Smooth muscle cell (in vitro differentiated cells): ENCODE results near the gene ZFAND3. TPM values are rescaled to one million over a fixed set of nuclear protein-coding genes. Genes with fewer than 3 reads are reported as not detected.
"Not testable (repeated sequence)": the region's sequence is repeated elsewhere in the genome, so short reads cannot be mapped to it uniquely, and the experiment has no call there.

ENCODE experiments used
- DNase-seq: peaks from one replicate; lab custom pipeline; 2025; ENCODE audit not compliant: unreplicated experiment; lab: John Stamatoyannopoulos, UW
- H2AFZ ChIP-seq: fragments of 200-600 bp; sonication (generic); 2 replicates; pipeline ENCODE4 v1.6.0; 2016; ENCODE audit warnings: antibody characterized with exemption, low read depth, mild to moderate bottlenecking
- H3F3A ChIP-seq: fragments of 200-600 bp; sonication (generic); 2 replicates; pipeline ENCODE4 v1.6.0; 2017; ENCODE audit warnings: antibody characterized with exemption, low read depth
- H3K27ac ChIP-seq: fragments of 200-600 bp; sonication (generic); 2 replicates; pipeline ENCODE4 v1.5.1; 2016; ENCODE audit warnings: low read depth, mild to moderate bottlenecking
- H3K27me3 ChIP-seq: fragments of 200-600 bp; sonication (generic); 2 replicates; pipeline ENCODE4 v1.6.1; 2016; ENCODE audit warnings: low read depth, mild to moderate bottlenecking
- H3K36me3 ChIP-seq: fragments of 200-600 bp; sonication (generic); 2 replicates; pipeline ENCODE4 v1.5.1; 2016; ENCODE audit warnings: low read depth
- H3K4me1 ChIP-seq: fragments of 200-600 bp; sonication (generic); 2 replicates; pipeline ENCODE4 v1.5.1; 2016; ENCODE audit warnings: low read depth
- H3K4me2 ChIP-seq: fragments of 200-600 bp; sonication (generic); 2 replicates; pipeline ENCODE4 v1.6.0; 2016; ENCODE audit warnings: mild to moderate bottlenecking
- H3K4me3 ChIP-seq: fragments of 200-600 bp; sonication (generic); 2 replicates; pipeline ENCODE4 v1.5.1; 2016; ENCODE audit warnings: mild to moderate bottlenecking
- H3K79me2 ChIP-seq: fragments of 200-600 bp; sonication (generic); 2 replicates; pipeline ENCODE4 v1.6.0; 2016; ENCODE audit warnings: low read depth, mild to moderate bottlenecking
- H3K9ac ChIP-seq: fragments of 200-600 bp; sonication (generic); 2 replicates; pipeline ENCODE4 v1.6.0; 2016; ENCODE audit warnings: low read depth
- H3K9me3 ChIP-seq: fragments of 200-600 bp; sonication (generic); replicated peaks from 2 replicates; pipeline ENCODE4 v1.5.1; 2016; ENCODE audit warnings: low read depth
- H4K20me1 ChIP-seq: fragments of 200-600 bp; sonication (generic); 2 replicates; pipeline ENCODE4 v1.6.0; 2016; ENCODE audit warnings: low read depth
- CTCF ChIP-seq: fragments of 200-600 bp; sonication (generic); IDR thresholded peaks from 2 replicates; pipeline ENCODE4 v1.5.1; 2017; ENCODE audit warnings: borderline replicate concordance, mild to moderate bottlenecking, antibody characterized with exemption; ENCODE audit not compliant: insufficient read depth, poor library complexity, severe bottlenecking
- WGBS: methylation state at CpG from one replicate; pipeline ENCODE4 v1.1.7; 2016; ENCODE audit warnings: low lambda C conversion rate; 5-methylcytosine and 5-hydroxymethylcytosine counted together
- polyA plus RNA-seq: library from polyadenylated mRNA; unstranded; fragments of >200 nt; fragmentation: Nextera tagmentation; extraction: Ambion mirVana; gene quantifications from 2 replicates; pipeline ENCODE4 v1.2.1, GENCODE V29; 2016
- total RNA-seq: library from RNA; depleted of rRNA; stranded (reverse); fragments of >200 nt; gene quantifications from 2 replicates; pipeline ENCODE4 v1.2.3, GENCODE V29; 2014

Gene ZFAND3
- total and polyA plus RNA-seq, 2 experiments from 2014 or later = 27.6 to 40.5 TPM

GRCh38 chr6:37947468-37947867, 127.9 kb downstream of the ZFAND3 start:
- TF ChIP-seq CTCF = no peak
- Histone ChIP-seq H2AFZ (no peak overlapping the region), H3K36me3 (no peaks in the 10 kb centered on the region), H4K20me1 (peaks cover 100% of the 10 kb centered on the region), H3F3A (no peaks in the 10 kb centered on the region), H3K4me1 (peaks cover 3% of the 10 kb centered on the region), H3K27me3 (no peaks in the 10 kb centered on the region), H3K4me3 (no peak overlapping the region), H3K4me2 (no peak overlapping the region), H3K9me3 (no peaks in the 10 kb centered on the region), H3K79me2 (peaks cover 98% of the 10 kb centered on the region), H3K27ac (no peak overlapping the region), H3K9ac (no peak overlapping the region)
- no peak for DNase-seq

DNA sequence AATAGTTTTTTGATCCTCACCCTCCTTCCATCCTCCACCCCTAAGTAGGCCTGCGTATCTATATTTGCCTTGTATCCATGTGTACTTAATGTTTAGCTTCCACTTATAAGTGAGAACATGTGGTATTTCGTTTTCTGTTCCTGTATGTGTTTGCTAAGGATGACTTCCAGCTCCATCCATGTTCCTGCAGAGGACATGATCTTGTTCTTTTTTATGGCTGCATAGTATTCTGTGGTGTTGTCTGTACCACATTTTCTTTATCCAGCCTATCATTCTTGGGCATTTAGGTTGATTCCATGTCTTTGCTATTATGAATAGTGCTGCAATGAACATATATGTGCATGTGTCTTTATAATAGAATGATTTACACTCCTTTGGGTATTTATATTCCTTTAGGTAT, 129.1 kb downstream of the ZFAND3 start:
- not testable (repeated sequence) for H3K4me3 ChIP-seq, H3F3A ChIP-seq, H3K4me2 ChIP-seq, H3K27me3 ChIP-seq, H2AFZ ChIP-seq, H3K9me3 ChIP-seq, H3K9ac ChIP-seq, H3K27ac ChIP-seq, H3K4me1 ChIP-seq, DNase-seq, H3K36me3 ChIP-seq
- peaks cover 100% of the 10 kb centered on the region for H4K20me1 ChIP-seq
- H3K79me2 ChIP-seq = peaks cover 98% of the 10 kb centered on the region
- 99% methylated on average over 2 of the region's 2 CpGs for WGBS

DNA sequence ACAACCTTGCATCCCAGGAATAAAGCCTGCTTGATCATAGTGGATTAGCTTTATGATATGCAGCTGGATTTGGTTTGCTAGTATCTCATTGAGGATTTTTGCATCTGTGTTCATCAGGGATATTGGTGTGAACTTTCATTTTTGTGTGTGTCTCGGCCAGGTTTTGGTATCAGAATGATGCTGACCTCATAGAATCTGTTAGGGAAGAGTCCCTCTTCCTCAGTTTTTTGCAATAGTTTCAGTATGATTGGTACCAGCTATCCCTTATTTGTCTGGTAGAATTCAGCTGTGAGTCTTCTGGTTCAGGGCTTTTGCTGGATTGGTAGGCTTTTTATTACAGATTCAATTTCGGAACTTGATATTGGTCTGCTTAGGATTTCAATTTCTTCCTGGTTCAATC, 132.5 kb downstream of the ZFAND3 start:
- Histone ChIP-seq H3K4me2 (peak overlapping the region; percentile 0), H3K9me3 (no peaks in the 10 kb centered on the region), H4K20me1 (peaks cover 100% of the 10 kb centered on the region), H3K4me3 (no peak overlapping the region), H3K27me3 (no peaks in the 10 kb centered on the region), H3K79me2 (peaks cover 97% of the 10 kb centered on the region), H3K9ac (no peak overlapping the region), H3K36me3 (no peaks in the 10 kb centered on the region), H2AFZ (no peak overlapping the region), H3K4me1 (no peaks in the 10 kb centered on the region), H3F3A (no peaks in the 10 kb centered on the region), H3K27ac (no peak overlapping the region)
- no peak for TF ChIP-seq CTCF
- WGBS = 85% methylated on average over 2 of the region's 2 CpGs
- DNase-seq = no peak

DNA sequence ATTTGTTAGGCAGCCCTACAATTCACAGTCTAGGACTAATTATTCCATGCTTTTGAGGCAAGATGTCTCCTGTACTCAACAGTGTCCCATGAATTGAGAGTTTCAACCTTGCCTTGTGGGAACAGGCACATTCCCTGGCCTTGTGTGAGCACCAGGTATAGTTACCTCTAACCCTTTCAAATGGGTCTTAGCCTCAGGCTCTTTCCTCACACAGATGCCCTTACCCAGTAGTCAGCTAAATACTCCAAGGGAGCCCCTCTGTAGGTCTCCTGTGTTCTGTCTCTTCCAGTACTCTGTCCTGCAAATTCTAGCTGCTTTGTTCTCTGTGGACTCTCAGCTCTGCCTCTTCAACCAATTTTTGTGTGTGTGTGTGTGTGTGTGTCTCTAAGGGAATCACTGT, 135.3 kb downstream of the ZFAND3 start:
- Histone ChIP-seq H3K27me3 (no peaks in the 10 kb centered on the region), H3K79me2 (peaks cover 97% of the 10 kb centered on the region), H3K27ac (no peak overlapping the region), H4K20me1 (peaks cover 100% of the 10 kb centered on the region), H3F3A (no peaks in the 10 kb centered on the region), H3K4me2 (no peak overlapping the region), H3K4me3 (no peak overlapping the region), H3K9me3 (no peaks in the 10 kb centered on the region), H3K36me3 (no peaks in the 10 kb centered on the region), H3K4me1 (no peaks in the 10 kb centered on the region), H3K9ac (no peak overlapping the region), H2AFZ (no peak overlapping the region)
- DNase-seq = no peak
- TF ChIP-seq CTCF = no peak
